Sigmoid colon (tissue), 4 donors: Measurements from ENCODE around the gene PCGF6.

ENCODE experiments used
- CTCF ChIP-seq, 4 experiments: fragments of 450-650 bp in 3 of 4; fragments of 200-600 bp in 1 of 4; IDR thresholded peaks; one replicate each; pipeline ENCODE4 v1.5.1; 2016 to 2019; ENCODE audit warnings: antibody characterized with exemption in 4 of 4, mild to moderate bottlenecking in 3 of 4, moderate library complexity in 2 of 4
- EP300 ChIP-seq, 4 donors: sonication (generic); formaldehyde crosslinking; IDR thresholded peaks; one replicate each; pipeline ENCODE4 v1.6.1; 2017; ENCODE audit warnings: antibody characterized with exemption in 4 of 4
- POLR2A ChIP-seq, 2 donors: fragments of 450-650 bp; IDR thresholded peaks; one replicate each; pipeline ENCODE4 v1.6.1; 2016; ENCODE audit warnings: antibody characterized with exemption in 2 of 2, mild to moderate bottlenecking in 2 of 2, moderate library complexity in 2 of 2
- POLR2AphosphoS5 ChIP-seq, 4 donors: sonication (generic); formaldehyde crosslinking; IDR thresholded peaks; one replicate each; pipeline ENCODE4 v1.6.1; 2017; ENCODE audit warnings: antibody characterized with exemption in 4 of 4

- no peak for TF ChIP-seq CTCF (IDR thresholded peaks at IDR 0.05)
- no peak for TF ChIP-seq EP300 (IDR thresholded peaks at IDR 0.05)
- no peak for TF ChIP-seq POLR2AphosphoS5 (IDR thresholded peaks at IDR 0.05)
- TF ChIP-seq POLR2A (IDR thresholded peaks at IDR 0.05) = no peak
These were observed 93.1 kb downstream of the PCGF6 start for GRCh38 chr10:103257812-103258211.
